ENCODE measurements around the gene TMEM35A.
A peak's percentile ranks its signal among the peaks of the same experiment; 100 is the strongest.

Gene TMEM35A

DNA sequence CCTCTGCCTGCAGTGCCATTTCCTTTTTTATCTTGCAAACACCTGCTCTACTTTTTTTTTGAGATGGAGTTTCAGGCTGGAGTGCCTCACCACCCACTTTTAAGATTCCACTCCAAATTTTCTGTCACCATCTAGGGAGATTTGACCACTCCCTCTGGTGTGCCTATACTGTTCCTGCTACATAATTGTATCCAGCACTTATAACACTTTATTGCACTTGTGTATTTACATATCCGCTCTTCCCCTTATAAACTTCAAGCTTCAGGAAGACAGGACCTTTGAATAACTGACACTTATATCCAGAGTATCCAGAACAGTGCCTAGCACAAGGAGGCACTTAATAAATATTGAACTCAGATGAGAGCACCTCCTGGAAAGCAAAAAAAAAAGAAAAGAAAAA lies 13.1 kb downstream of the TMEM35A start:
- TF ChIP-seq, protein P1, sequence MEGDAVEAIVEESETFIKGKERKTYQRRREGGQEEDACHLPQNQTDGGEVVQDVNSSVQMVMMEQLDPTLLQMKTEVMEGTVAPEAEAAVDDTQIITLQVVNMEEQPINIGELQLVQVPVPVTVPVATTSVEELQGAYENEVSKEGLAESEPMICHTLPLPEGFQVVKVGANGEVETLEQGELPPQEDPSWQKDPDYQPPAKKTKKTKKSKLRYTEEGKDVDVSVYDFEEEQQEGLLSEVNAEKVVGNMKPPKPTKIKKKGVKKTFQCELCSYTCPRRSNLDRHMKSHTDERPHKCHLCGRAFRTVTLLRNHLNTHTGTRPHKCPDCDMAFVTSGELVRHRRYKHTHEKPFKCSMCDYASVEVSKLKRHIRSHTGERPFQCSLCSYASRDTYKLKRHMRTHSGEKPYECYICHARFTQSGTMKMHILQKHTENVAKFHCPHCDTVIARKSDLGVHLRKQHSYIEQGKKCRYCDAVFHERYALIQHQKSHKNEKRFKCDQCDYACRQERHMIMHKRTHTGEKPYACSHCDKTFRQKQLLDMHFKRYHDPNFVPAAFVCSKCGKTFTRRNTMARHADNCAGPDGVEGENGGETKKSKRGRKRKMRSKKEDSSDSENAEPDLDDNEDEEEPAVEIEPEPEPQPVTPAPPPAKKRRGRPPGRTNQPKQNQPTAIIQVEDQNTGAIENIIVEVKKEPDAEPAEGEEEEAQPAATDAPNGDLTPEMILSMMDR (IDR thresholded peaks at IDR 0.05; ENCODE audit: insufficient read depth, low read length, missing control alignments), result no peak
- CTCF ChIA-PET, result interaction anchor here (0.7 kb wide), 1 partner anchor 100 kb away, joined by 3 read pairs; no protein-coding TSS in a partner anchor
- no peak overlapping the region for H3K4me3 ChIP-seq (ENCODE audit: low read depth, low read length)
- no peak for DNase-seq (ENCODE audit: low read depth, low spot score)
- POLR2A ChIA-PET, result no interaction called here

DNA sequence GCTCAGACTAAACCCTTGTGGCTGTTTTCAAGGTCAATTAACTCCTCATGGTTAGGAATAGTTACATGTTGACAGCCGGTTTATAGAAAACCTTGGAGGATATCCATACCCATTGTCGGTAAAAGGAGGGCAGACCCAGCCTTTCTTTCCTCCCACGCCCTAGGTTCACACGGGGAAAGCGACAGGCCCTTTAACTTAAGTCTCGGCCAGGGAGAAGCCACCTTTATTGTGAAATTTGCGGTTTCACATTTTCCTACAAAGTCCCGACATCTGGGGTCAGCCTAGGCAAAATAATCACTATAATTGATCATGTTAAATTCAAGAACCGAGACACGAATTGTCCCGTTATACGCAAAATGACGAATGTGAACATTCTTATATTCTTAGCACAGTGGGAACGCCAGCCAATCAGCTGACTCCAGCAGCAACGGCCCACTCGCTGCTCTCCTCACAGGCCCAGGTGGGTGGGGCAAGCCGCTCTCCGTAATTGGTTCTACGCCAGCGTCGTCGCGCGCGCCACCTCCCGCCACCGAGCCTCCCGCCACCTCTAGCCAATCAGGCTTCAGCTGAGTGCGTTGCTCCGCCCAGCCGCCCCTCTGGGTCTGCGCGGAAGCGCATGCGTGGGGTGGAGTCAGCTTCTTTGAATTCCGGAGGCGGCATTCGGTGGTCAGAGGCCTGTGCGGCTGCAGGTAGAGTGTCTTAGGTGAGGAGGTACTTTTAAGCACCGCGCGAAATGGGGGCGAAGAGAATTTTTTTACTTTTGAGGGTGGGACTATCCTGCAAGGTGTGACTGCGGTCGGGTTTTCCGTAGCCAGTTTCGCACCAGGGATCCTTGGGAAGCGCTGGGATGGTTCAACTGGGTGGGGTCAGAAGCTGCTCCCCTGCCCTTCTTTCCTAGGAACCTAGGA lies 19.1 kb downstream of the TMEM35A start, which contains the start of gene CENPI:
Gene CENPI (plus strand): TSS at position 659 of the 908 bp plus-strand sequence. CDS start 2,867 bp downstream, outside the sequence.
- POLR2A ChIA-PET, result interaction anchor here (1.4 kb wide), 1 partner anchor 14 kb away, joined by 3 read pairs; no protein-coding TSS in a partner anchor
- peak; percentile 57 for DNase-seq (ENCODE audit: low read depth, low spot score)

DNA sequence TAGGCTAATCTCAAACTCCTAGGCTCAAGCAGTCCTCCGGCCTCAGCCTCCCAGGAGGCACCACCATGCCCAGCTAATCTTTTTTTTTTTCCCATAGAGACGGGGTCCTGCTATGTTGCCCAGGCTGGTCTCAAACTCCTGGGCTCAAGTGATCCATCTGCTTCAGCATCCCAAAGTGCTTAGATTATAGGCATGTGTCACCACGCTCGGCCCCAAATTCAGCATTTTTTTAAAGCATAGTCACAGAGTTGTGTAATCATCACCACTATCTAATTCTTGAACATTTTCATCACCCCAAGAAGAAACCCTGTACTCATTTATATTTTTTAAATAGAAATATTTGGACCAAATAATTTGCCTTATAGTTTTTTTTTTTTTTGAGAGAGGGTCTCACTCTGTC lies 29.6 kb downstream of the TMEM35A start:
- CTCF ChIA-PET, result no interaction called here
- DNase-seq (ENCODE audit: low read depth, low spot score), result peak; percentile 14
- TF ChIP-seq, protein P1 (IDR thresholded peaks at IDR 0.05; ENCODE audit: insufficient read depth, low read length, missing control alignments), result no peak
- POLR2A ChIA-PET, result no interaction called here
- no peak overlapping the region for H3K4me3 ChIP-seq (ENCODE audit: low read depth, low read length)

More for the DNA sequence above, 19.1 kb downstream of the TMEM35A start, which contains the start of gene CENPI:
- CTCF ChIA-PET, result no interaction called here
- TF ChIP-seq, protein P1 (IDR thresholded peaks at IDR 0.05; ENCODE audit: insufficient read depth, low read length, missing control alignments), result no peak
- peak within 1 kb of the TSS; percentile 64 for H3K4me3 ChIP-seq (ENCODE audit: low read depth, low read length)

DNA sequence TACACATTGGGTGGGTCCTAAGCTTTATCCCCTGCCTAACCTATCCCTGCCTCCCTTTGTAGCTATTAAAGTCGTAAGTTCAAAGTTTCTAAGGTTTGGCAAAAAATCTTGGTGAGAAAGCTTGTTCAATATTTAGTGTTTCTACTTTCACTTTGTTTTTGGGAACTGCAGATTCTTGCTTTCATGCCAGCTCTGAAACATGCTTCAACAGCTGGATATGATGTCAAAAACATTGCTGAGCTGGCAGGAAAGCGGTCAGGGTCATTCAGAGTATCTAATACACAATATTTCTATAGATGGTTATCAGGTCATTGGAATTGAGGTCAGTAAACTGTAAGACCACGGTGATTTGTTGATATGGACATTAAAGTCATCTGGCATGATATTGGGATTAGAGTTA lies 39.0 kb downstream of the TMEM35A start:
- ChIA-PET CTCF (no interaction called here), POLR2A (no interaction called here)
- H3K4me3 ChIP-seq (ENCODE audit: low read depth, low read length), result no peak overlapping the region
- DNase-seq (ENCODE audit: low read depth, low spot score), result no peak
- TF ChIP-seq, protein P1 (IDR thresholded peaks at IDR 0.05; ENCODE audit: insufficient read depth, low read length, missing control alignments), result no peak

DNA sequence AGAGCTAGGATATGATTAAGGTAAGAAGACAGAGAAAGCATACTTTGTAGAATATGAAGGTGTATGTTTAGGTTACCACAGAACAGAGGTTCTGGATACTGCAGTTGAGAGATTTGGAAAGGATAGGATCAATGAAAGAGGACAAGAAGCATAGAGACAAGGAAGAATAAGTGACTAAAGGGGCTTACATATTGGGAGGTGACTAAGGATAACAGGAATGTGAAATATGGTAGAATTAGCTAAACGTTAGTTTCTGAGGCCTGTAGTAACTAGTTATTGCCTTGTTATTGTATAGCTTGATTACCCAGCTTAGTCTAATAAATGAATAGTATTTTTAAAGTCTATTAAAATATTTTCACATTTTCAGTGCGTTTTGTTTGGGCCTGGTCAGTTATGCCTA lies 57.6 kb downstream of the TMEM35A start:
- CTCF ChIA-PET, result no interaction called here
- no peak overlapping the region for H3K4me3 ChIP-seq (ENCODE audit: low read depth, low read length)
- TF ChIP-seq, protein P1 (IDR thresholded peaks at IDR 0.05; ENCODE audit: insufficient read depth, low read length, missing control alignments), result no peak
- no peak for DNase-seq (ENCODE audit: low read depth, low spot score)
- POLR2A ChIA-PET, result no interaction called here
